ENCODE results near the gene CPSF2.
"Not testable (repeated sequence)": the region's sequence is repeated elsewhere in the genome, so short reads cannot be mapped to it uniquely, and the experiment has no call there.

The CPSF2 gene

DNA sequence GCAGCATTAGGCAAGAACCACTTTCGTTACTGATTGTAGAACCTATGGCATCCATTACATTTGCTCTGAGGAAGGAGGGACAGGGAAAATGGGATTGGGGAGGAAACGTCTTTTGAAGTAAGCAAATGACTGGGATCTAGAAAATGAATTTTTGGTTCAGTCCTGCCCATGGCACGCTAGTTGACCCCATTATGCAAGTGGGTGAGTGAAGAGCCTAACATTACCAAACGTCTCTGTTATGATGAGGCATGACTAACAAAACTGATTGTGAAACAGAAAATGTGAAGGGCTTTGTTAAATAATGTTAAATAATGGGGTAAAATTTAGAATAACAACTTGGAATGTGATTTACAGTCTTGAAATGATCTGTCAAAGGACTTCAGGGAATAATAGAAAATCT, 38.9 kb downstream of the CPSF2 start:
- DNase-seq = no peak

DNA sequence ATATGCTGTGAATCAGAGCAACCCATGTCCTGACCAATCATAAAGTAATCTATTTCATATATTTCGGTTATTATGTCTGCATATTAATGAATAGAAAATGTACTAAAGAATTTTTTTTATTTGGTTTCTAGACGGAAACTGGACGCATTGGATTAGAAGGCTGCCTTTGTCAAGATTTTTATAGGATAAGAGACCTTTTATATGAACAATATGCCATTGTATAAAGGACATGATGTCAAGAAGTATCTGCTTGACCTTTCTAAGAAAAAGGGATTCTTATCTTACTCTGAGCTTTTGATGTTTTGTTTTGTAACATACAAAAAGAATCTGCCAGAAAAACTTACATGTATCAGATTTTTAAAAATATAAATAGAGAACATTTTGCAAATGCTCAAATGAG, 39.8 kb downstream of the CPSF2 start:
- DNase-seq = no peak

DNA sequence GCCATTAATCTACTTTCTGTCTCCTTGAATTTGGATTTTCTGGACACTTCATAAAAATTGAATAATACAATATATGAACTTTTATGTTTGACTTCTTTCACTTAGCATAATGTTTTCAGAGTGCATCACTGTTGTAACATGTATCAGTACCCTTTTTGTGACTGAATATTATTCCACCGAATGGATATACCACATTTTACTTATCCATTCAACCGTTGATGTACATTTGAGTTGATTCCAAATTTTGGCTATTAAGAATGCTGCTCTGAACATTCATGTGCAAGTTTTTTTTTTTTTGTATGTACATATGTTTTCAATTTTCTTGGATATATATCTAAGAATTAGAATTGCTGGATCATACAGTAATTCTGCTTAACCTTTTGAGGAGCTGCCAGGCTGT, 43.2 kb downstream of the CPSF2 start:
- no peak for DNase-seq

DNA sequence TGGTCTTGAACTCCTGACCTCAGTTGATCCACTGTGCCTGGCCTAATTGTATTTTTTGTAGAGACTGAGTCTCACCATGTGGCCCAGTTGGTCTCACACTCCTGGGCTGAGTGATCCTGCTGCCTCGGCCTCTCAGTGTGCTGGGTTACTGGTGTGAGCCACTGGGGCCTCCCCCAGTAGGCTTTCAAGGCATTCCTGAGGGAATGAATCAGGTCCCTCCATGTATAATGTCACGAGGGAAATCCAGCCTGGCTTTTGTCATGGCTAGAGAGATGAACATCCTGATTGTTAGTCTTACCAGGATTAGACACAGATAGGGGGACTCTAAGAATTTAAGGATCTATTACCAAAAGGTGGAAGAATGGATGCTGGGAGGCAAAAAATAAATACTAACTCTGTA, 51.9 kb downstream of the CPSF2 start:
- no peak for DNase-seq

GRCh38 chr14:92175811-92176210, 54.0 kb downstream of the CPSF2 start:
- no peak for DNase-seq

DNA sequence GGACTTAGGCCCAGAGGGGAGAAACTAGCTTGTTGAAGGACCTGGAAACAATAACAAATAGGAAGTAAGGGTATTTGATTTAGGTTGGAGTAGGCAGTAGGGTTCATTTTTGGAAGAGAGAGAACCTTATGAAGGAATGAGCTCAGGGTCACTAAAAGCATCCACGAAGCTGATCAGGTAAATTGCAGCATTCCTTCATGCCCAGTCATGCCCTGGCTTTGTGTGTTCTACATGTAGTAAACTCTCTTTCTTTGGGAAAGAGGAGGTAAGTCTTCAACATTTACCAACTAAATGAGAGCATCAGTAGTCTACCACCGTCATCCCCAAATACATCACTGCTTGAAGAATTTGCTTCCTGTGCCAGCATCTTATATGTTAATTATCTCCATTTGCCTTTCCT, 54.7 kb downstream of the CPSF2 start:
- DNase-seq = no peak

- DNase-seq = not testable (repeated sequence)
Measured at GRCh38 chr14:92179178-92179577, 57.4 kb downstream of the CPSF2 start.

GRCh38 chr14:92185559-92185958, 63.8 kb downstream of the CPSF2 start:
- no peak for DNase-seq

DNA sequence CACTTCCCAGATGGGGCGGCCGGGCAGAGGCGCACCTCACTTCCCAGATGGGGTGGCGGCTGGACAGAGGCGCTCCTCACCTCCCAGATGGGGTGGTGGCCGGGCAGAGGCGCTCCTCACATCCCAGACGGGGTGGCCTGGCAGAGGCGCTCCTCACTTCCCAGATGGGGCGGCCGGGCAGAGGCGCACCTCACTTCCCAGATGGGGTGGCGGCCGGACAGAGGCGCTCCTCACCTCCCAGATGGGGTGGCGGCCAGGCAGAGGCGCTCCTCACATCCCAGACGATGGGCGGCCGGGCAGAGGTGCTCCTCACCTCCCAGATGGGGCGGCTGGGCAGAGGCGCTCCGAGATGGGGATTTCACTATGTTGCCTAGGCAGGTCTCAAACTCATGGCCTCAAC, 65.8 kb downstream of the CPSF2 start:
- DNase-seq = not testable (repeated sequence)

GRCh38 chr14:92190768-92191167, 69.0 kb downstream of the CPSF2 start:
- no peak for DNase-seq

DNA sequence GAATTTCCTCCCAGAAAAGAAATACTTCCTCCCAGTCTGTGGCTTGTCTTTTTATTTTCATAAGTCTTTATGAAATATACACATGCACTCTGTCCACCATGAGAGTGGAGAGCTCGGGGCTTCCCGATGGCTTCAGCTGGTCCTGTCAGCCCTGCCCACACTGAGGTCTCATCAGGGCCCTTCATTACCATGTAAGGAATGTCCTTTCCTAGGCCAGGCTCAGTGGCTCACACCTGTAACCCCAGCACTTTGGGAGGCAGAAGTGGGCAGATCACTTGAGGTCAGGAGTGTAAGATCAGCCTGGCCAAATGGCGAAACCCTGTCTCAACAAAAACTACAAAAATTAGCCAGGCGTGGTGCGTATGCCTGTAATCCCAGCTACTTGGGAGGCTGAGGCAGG, 77.0 kb downstream of the CPSF2 start:
- no peak for DNase-seq

GRCh38 chr14:92199763-92200162, 78.0 kb downstream of the CPSF2 start:
- DNase-seq = no peak

- DNase-seq = no peak
Measured at GRCh38 chr14:92203116-92203515, 81.3 kb downstream of the CPSF2 start.

- no peak for DNase-seq
Measured at GRCh38 chr14:92204792-92205191, 83.0 kb downstream of the CPSF2 start.

- DNase-seq = no peak
Measured at GRCh38 chr14:92207012-92207927, 85.5 kb downstream of the CPSF2 start.

- no peak for DNase-seq
Measured at GRCh38 chr14:92207928-92208265, 86.1 kb downstream of the CPSF2 start.

GRCh38 chr14:92209141-92209540, 87.4 kb downstream of the CPSF2 start:
- no peak for DNase-seq

GRCh38 chr14:92213125-92213524, 91.4 kb downstream of the CPSF2 start:
- DNase-seq = not testable (repeated sequence)

DNA sequence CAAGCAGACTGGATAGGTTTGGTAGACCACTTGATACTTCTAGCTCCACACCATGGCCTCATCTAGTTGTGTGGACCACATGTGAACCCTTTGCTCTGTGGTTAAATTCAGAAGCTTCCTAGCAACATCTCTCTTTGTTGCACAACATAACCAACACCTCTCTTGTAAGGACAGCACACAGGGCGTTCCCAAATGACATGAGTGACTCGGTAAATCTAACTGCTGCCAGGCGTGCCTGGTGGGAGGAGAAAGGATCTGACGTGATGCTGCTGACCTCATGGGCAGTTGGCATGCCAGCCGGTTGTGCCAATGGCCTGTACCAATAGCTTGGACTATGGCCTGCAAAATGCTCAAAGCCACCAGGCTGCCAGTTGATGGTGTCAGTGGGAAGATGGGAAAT, 93.8 kb downstream of the CPSF2 start:
- no peak for DNase-seq

DNA sequence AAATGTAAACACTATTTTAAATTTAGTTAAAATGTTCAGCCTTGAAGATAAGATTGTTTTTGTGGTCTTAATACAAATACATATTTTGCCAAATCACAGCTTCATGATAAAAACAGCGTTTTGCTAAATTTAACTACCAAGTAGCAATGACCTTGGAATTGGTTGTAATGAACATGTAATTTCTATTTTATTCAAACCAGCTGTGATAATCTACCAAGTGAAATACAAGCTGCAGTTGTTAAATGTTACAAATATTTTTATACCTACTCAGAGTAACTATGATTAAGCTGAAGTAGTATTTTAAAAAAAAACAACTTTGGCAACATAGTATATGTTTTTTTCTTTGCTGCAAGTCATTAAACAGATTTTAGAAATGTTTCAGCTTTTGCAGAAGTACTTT, 96.2 kb downstream of the CPSF2 start:
- DNase-seq = no peak
